Measurements from ENCODE around the gene SHMT1. TPM values are rescaled to one million over a fixed set of nuclear protein-coding genes. Genes with fewer than 3 reads are reported as not detected.
A peak's percentile ranks its signal among the peaks of the same experiment; 100 is the strongest.
"Not testable (repeated sequence)": the region's sequence is repeated elsewhere in the genome, so short reads cannot be mapped to it uniquely, and the experiment has no call there.

SHMT1 gene
- polyA plus RNA-seq, 4 donors: 19.2 to 202 (median 75.4) TPM

GRCh38 chr17:18401872-18402590 is 38.7 kb upstream of the SHMT1 start:
- not testable (repeated sequence) for H3K4me3 ChIP-seq (ENCODE audit: low read depth in 1 of 3, low read length in 3 of 3); DNase-seq; H3K27ac ChIP-seq (ENCODE audit: low read depth in 1 of 3, low read length in 2 of 3); H3K27me3 ChIP-seq (ENCODE audit: control insufficient read depth in 3 of 3, insufficient read depth in 3 of 3, low read length in 3 of 3); H3K9me3 ChIP-seq (ENCODE audit: control insufficient read depth in 2 of 2, insufficient read depth in 1 of 2, low read depth in 1 of 2, low read length in 1 of 2); FAIRE-seq; H3K4me1 ChIP-seq (ENCODE audit: control insufficient read depth in 3 of 3, insufficient read depth in 2 of 3, low read depth in 1 of 3, low read length in 2 of 3); H3K36me3 ChIP-seq (ENCODE audit: control insufficient read depth in 3 of 3, insufficient read depth in 2 of 3, low read depth in 1 of 3, low read length in 3 of 3)
- 32 to 54% (median 52%) methylated on average over 5 to 7 of the region's 7 CpGs for WGBS, 3 donors

DNA sequence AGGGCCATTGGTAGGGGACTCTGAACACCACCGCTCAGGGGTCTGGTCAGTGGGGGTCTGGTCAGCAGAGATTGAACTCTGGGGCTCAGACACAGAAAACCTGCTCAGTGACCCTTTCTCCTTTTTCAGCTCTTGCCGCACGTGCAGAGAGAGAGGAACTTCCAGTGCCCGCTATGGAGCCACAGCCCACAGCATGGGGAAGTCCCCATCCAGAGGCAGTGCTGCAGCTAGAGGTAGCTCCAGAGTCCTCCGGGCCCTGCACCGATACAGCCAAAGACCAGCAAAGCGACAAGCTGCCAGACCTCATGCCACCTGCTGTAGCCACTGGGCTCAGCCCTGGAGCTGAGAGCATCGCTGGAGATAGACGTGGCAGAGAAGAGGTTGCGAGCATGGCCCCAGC is 25.4 kb upstream of the SHMT1 start:
- H3K36me3 ChIP-seq (ENCODE audit: control insufficient read depth in 3 of 3, insufficient read depth in 2 of 3, low read depth in 1 of 3, low read length in 3 of 3); H3K27ac ChIP-seq (ENCODE audit: low read depth in 1 of 3, low read length in 2 of 3); FAIRE-seq; H3K4me3 ChIP-seq (ENCODE audit: low read depth in 1 of 3, low read length in 3 of 3); DNase-seq; H3K9me3 ChIP-seq (ENCODE audit: control insufficient read depth in 2 of 2, insufficient read depth in 1 of 2, low read depth in 1 of 2, low read length in 1 of 2); H3K4me1 ChIP-seq (ENCODE audit: control insufficient read depth in 3 of 3, insufficient read depth in 2 of 3, low read depth in 1 of 3, low read length in 2 of 3); H3K27me3 ChIP-seq (ENCODE audit: control insufficient read depth in 3 of 3, insufficient read depth in 3 of 3, low read length in 3 of 3): not testable (repeated sequence)
- WGBS, 3 donors: 50 to 81% (median 55%) methylated on average over 1 to 7 of the region's 10 CpGs

- H3K4me3 ChIP-seq (ENCODE audit: low read depth in 1 of 3, low read length in 3 of 3); H3K36me3 ChIP-seq (ENCODE audit: control insufficient read depth in 3 of 3, insufficient read depth in 2 of 3, low read depth in 1 of 3, low read length in 3 of 3); H3K9me3 ChIP-seq (ENCODE audit: control insufficient read depth in 2 of 2, insufficient read depth in 1 of 2, low read depth in 1 of 2, low read length in 1 of 2); H3K27ac ChIP-seq (ENCODE audit: low read depth in 1 of 3, low read length in 2 of 3); DNase-seq; FAIRE-seq; H3K4me1 ChIP-seq (ENCODE audit: control insufficient read depth in 3 of 3, insufficient read depth in 2 of 3, low read depth in 1 of 3, low read length in 2 of 3); H3K27me3 ChIP-seq (ENCODE audit: control insufficient read depth in 3 of 3, insufficient read depth in 3 of 3, low read length in 3 of 3): not testable (repeated sequence)
- 87 to 98% (median 94%) methylated on average over 3 to 4 of the region's 4 CpGs for WGBS, 3 donors
These were observed 24.9 kb upstream of the SHMT1 start for GRCh38 chr17:18388266-18388665.

DNA sequence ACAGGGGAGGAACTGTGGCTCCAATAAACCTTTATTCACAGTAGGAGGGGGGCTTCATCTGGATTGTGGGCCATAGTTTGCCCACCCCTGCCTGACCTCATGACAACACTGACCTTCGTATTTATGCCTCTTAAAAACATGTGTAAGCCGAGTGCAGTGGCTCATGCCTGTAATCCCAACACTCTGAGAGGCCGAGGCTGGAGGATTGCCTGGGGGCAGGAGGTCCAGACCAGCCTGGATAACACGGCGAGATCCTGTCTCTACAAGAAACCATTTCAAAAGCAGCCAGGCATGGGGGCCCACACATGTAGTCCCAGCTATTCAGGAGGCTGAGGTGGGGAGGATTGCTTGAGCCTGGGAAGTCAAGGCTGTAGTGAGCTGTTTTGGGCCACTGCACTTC is 24.2 kb upstream of the SHMT1 start:
- H3K27me3 ChIP-seq (ENCODE audit: control insufficient read depth in 3 of 3, insufficient read depth in 3 of 3, low read length in 3 of 3); H3K4me1 ChIP-seq (ENCODE audit: control insufficient read depth in 3 of 3, insufficient read depth in 2 of 3, low read depth in 1 of 3, low read length in 2 of 3); FAIRE-seq; H3K27ac ChIP-seq (ENCODE audit: low read depth in 1 of 3, low read length in 2 of 3); H3K4me3 ChIP-seq (ENCODE audit: low read depth in 1 of 3, low read length in 3 of 3); DNase-seq; H3K36me3 ChIP-seq (ENCODE audit: control insufficient read depth in 3 of 3, insufficient read depth in 2 of 3, low read depth in 1 of 3, low read length in 3 of 3); H3K9me3 ChIP-seq (ENCODE audit: control insufficient read depth in 2 of 2, insufficient read depth in 1 of 2, low read depth in 1 of 2, low read length in 1 of 2): not testable (repeated sequence)
- WGBS, 3 donors: 88 to 90% (median 88%) methylated on average over 5 of the region's 5 CpGs

- not testable (repeated sequence) for FAIRE-seq; H3K27ac ChIP-seq (ENCODE audit: low read depth in 1 of 3, low read length in 2 of 3); DNase-seq; H3K4me1 ChIP-seq (ENCODE audit: control insufficient read depth in 3 of 3, insufficient read depth in 2 of 3, low read depth in 1 of 3, low read length in 2 of 3); H3K4me3 ChIP-seq (ENCODE audit: low read depth in 1 of 3, low read length in 3 of 3); H3K36me3 ChIP-seq (ENCODE audit: control insufficient read depth in 3 of 3, insufficient read depth in 2 of 3, low read depth in 1 of 3, low read length in 3 of 3); H3K9me3 ChIP-seq (ENCODE audit: control insufficient read depth in 2 of 2, insufficient read depth in 1 of 2, low read depth in 1 of 2, low read length in 1 of 2)
- WGBS, 3 donors: 85 to 91% (median 89%) methylated on average over 7 of the region's 7 CpGs
- peaks cover 0 to 16% (median 0%) of the 10 kb centered on the region in 3 donors for H3K27me3 ChIP-seq (ENCODE audit: control insufficient read depth in 3 of 3, insufficient read depth in 3 of 3, low read length in 3 of 3)
These were observed 20.9 kb upstream of the SHMT1 start for GRCh38 chr17:18384271-18384670.

DNA sequence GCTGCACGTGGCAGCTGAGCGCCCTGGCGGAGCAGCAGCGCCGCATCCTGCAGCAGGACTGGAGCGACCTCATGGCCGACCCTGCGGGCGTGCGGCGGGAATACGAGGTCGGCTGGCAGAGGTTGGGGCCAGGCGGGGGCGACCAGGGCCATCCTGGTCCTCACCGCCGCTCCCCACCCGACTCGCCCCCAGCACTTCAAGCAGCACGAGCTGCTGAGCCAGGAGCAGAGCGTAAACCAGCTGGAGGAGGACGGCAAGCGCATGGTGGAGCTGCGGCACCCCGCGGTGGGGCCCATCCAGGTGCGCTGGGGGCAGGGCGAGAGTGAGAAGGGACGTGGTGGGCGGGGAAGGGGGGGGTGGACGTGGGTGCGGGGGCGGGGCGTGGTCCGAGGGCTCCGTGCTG is 19.7 kb upstream of the SHMT1 start:
- H3K27me3 ChIP-seq (ENCODE audit: control insufficient read depth in 3 of 3, insufficient read depth in 3 of 3, low read length in 3 of 3): peaks cover 0 to 16% (median 0%) of the 10 kb centered on the region in 3 donors
- FAIRE-seq; H3K4me1 ChIP-seq (ENCODE audit: control insufficient read depth in 3 of 3, insufficient read depth in 2 of 3, low read depth in 1 of 3, low read length in 2 of 3); H3K9me3 ChIP-seq (ENCODE audit: control insufficient read depth in 2 of 2, insufficient read depth in 1 of 2, low read depth in 1 of 2, low read length in 1 of 2); H3K36me3 ChIP-seq (ENCODE audit: control insufficient read depth in 3 of 3, insufficient read depth in 2 of 3, low read depth in 1 of 3, low read length in 3 of 3); H3K27ac ChIP-seq (ENCODE audit: low read depth in 1 of 3, low read length in 2 of 3); H3K4me3 ChIP-seq (ENCODE audit: low read depth in 1 of 3, low read length in 3 of 3): not testable (repeated sequence)
- DNase-seq: peak in 1 of 2 donors; percentile 31
- 8 to 18% (median 16%) methylated on average over 25 to 36 of the region's 36 CpGs for WGBS, 3 donors

GRCh38 chr17:18382441-18383078 is 19.2 kb upstream of the SHMT1 start:
- no peaks in the 10 kb centered on the region for H3K36me3 ChIP-seq (ENCODE audit: control insufficient read depth in 3 of 3, insufficient read depth in 2 of 3, low read depth in 1 of 3, low read length in 3 of 3)
- FAIRE-seq: no peak
- no peak overlapping the region for H3K4me3 ChIP-seq (ENCODE audit: low read depth in 1 of 3, low read length in 3 of 3)
- H3K4me1 ChIP-seq (ENCODE audit: control insufficient read depth in 3 of 3, insufficient read depth in 2 of 3, low read depth in 1 of 3, low read length in 2 of 3): peaks cover 0 to 4% (median 2%) of the 10 kb centered on the region in 3 donors
- DNase-seq: no peak
- no peaks in the 10 kb centered on the region for H3K9me3 ChIP-seq (ENCODE audit: control insufficient read depth in 2 of 2, insufficient read depth in 1 of 2, low read depth in 1 of 2, low read length in 1 of 2)
- peaks cover 0 to 16% (median 0%) of the 10 kb centered on the region in 3 donors for H3K27me3 ChIP-seq (ENCODE audit: control insufficient read depth in 3 of 3, insufficient read depth in 3 of 3, low read length in 3 of 3)
- H3K27ac ChIP-seq (ENCODE audit: low read depth in 1 of 3, low read length in 2 of 3): no peak overlapping the region
- 66 to 73% (median 69%) methylated on average over 30 to 36 of the region's 36 CpGs for WGBS, 3 donors

DNA sequence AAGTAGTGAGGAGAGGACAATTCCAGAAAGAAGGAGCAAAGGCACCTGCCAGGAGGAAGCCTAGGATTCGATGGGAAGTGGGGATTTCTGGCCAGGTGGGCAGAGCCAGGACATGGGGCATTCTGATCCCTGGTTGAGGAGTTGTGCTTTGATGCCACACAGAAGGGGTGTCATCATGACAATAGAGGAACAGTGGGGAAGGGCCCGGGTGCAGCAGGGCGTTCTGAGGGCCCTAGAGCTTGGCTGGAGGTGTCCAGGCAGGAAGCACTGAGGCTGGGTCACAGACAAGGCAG is 18.5 kb upstream of the SHMT1 start:
- Histone ChIP-seq H3K9me3 (ENCODE audit: control insufficient read depth in 2 of 2, insufficient read depth in 1 of 2, low read depth in 1 of 2, low read length in 1 of 2) (no peaks in the 10 kb centered on the region), H3K4me1 (ENCODE audit: control insufficient read depth in 3 of 3, insufficient read depth in 2 of 3, low read depth in 1 of 3, low read length in 2 of 3) (peaks cover 0 to 8% (median 2%) of the 10 kb centered on the region in 3 donors), H3K4me3 (ENCODE audit: low read depth in 1 of 3, low read length in 3 of 3) (no peak overlapping the region), H3K36me3 (ENCODE audit: control insufficient read depth in 3 of 3, insufficient read depth in 2 of 3, low read depth in 1 of 3, low read length in 3 of 3) (no peaks in the 10 kb centered on the region), H3K27me3 (ENCODE audit: control insufficient read depth in 3 of 3, insufficient read depth in 3 of 3, low read length in 3 of 3) (peaks cover 0 to 16% (median 0%) of the 10 kb centered on the region in 3 donors), H3K27ac (ENCODE audit: low read depth in 1 of 3, low read length in 2 of 3) (no peak overlapping the region)
- 77 to 84% (median 82%) methylated on average over 3 of the region's 3 CpGs for WGBS, 3 donors
- DNase-seq (no peak), FAIRE-seq (no peak)
